Left renal pelvis (tissue), 4 donors: Measurements from ENCODE around the gene UBASH3A. TPM values are rescaled to one million over a fixed set of nuclear protein-coding genes. Genes with fewer than 3 reads are reported as not detected.

Source experiments
- DNase-seq, 4 donors: peaks; one replicate each; pipeline ENCODE4 v3.0.0-alpha.2; 2013; ENCODE audit warnings: low read depth in 4 of 4, low spot score in 3 of 4
- polyA plus RNA-seq, 4 donors: library from polyadenylated mRNA; unstranded; fragments of 120-200 nt; gene quantifications; one replicate each; pipeline ENCODE4 v1.2.1, GENCODE V29; 2013; ENCODE audit not compliant: insufficient read length in 4 of 4

Gene UBASH3A
- polyA plus RNA-seq, 4 donors, result 0.07 TPM; not detected in 2

GRCh38 chr21:42445311-42445710 is 41.6 kb downstream of the UBASH3A start:
- DNase-seq, result no peak

- no peak for DNase-seq
Observed at GRCh38 chr21:42446531-42446930, 42.8 kb downstream of the UBASH3A start.

- no peak for DNase-seq
Observed at GRCh38 chr21:42447182-42447581, 43.5 kb downstream of the UBASH3A start.

- no peak for DNase-seq
Observed at GRCh38 chr21:42447732-42448131, 44.0 kb downstream of the UBASH3A start.

- DNase-seq, result no peak
Observed at GRCh38 chr21:42448686-42449085, 45.0 kb downstream of the UBASH3A start.

- no peak for DNase-seq
Observed at GRCh38 chr21:42451941-42452340, 48.2 kb downstream of the UBASH3A start.

GRCh38 chr21:42452401-42453223 is 48.9 kb downstream of the UBASH3A start:
- DNase-seq, result no peak

GRCh38 chr21:42453224-42453985 is 49.7 kb downstream of the UBASH3A start:
- DNase-seq, result no peak

GRCh38 chr21:42453986-42454570 is 50.4 kb downstream of the UBASH3A start:
- DNase-seq, result no peak

- no peak for DNase-seq
Observed at GRCh38 chr21:42454786-42455185, 51.1 kb downstream of the UBASH3A start.

- DNase-seq, result no peak
Observed at GRCh38 chr21:42455196-42455595, 51.5 kb downstream of the UBASH3A start.

GRCh38 chr21:42455754-42456440 is 52.2 kb downstream of the UBASH3A start:
- no peak for DNase-seq

- no peak for DNase-seq
Observed at GRCh38 chr21:42456457-42456856, 52.8 kb downstream of the UBASH3A start.

GRCh38 chr21:42459082-42459460 is 55.4 kb downstream of the UBASH3A start:
- no peak for DNase-seq

GRCh38 chr21:42459546-42460215 is 56.0 kb downstream of the UBASH3A start:
- DNase-seq, result no peak

GRCh38 chr21:42460391-42461184 is 56.9 kb downstream of the UBASH3A start:
- peak in 1 of 4 donors; percentile 71 for DNase-seq

- DNase-seq, result no peak
Observed at GRCh38 chr21:42461185-42461520, 57.5 kb downstream of the UBASH3A start.

- peak in 3 of 4 donors; percentile 46 to 79 (median 77) for DNase-seq
Observed at GRCh38 chr21:42461881-42462877, 58.5 kb downstream of the UBASH3A start.
